Measurements from ENCODE around the gene GLIPR1.
"Not testable (repeated sequence)": the region's sequence is repeated elsewhere in the genome, so short reads cannot be mapped to it uniquely, and the experiment has no call there.

The GLIPR1 gene

GRCh38 chr12:75476071-75476470 lies 4.5 kb upstream of the GLIPR1 start:
- no peak for DNase-seq

DNA sequence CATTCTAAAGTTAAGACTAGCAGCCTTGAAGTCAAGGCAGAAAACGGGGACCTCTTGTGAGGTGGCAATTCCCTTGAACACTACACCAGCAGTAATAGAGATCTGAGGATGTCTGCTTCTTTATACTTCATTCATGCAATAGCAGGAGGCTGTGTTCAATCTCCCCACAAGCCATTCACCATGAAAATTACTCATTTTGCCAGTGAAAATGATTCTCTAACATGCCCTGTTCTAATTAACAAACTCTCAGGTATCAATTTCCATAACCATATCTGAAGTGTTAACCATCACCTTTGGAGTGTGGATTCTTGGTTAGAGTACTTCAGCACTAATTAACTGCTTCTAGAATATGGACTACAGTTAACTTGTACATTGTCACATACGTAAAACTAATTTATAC lies 3.4 kb upstream of the GLIPR1 start:
- DNase-seq, result no peak

DNA sequence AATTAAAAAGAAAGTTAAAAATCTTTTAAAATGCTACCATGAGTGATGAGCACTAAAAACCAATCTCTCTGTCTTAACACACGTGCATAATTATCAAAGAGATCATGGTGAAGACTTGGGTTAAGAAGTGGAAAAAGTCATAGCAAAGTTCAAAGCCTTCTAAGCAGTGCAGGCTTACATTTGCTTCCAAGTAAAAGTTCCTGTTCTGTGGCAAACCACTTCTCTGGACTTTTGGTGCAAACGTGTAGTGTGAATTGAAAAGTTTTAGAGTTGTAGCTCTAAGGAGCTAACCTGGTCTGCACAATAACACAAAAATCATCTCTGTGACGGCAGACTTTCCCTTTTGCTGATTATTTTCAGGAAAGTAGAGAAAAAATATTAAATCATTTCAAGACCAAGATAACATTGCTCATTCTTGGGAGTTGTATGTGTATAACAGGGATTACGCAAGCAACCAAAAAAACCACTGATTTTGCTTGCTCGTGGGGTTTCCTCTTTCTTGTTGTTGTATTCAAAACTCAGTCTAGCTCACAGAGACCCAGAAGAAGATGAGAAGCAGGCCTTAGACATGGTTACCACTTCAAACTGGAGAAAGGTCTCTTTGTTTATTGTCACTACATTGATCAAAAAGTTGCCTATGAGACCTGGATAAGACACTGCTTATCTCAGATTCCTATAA lies 2.3 kb upstream of the GLIPR1 start:
- DNase-seq, result peak; percentile 48

DNA sequence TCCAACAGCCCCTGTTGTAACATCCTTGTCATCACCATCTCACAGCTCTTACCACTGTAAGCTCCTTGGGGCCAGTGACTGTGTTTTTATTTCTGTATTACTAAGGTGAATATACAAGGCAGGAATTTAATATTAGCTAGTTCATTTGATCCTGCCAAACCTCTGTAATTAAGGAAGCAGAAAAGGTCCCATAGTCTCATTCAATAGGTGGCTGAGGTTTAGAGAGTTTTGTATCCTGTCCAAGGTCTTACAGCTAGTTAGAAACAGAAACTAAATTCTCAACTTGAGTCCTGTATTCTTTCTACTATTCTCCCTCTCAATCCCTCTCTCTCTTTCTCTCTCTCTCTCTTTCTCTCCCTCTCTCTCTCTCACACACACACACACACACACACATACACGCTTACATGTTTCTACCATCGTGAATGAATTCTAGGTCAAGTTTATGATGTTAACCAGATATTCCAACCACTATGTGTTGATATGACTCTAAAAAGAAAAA lies 543 bp upstream of the GLIPR1 start:
- DNase-seq, result no peak

DNA sequence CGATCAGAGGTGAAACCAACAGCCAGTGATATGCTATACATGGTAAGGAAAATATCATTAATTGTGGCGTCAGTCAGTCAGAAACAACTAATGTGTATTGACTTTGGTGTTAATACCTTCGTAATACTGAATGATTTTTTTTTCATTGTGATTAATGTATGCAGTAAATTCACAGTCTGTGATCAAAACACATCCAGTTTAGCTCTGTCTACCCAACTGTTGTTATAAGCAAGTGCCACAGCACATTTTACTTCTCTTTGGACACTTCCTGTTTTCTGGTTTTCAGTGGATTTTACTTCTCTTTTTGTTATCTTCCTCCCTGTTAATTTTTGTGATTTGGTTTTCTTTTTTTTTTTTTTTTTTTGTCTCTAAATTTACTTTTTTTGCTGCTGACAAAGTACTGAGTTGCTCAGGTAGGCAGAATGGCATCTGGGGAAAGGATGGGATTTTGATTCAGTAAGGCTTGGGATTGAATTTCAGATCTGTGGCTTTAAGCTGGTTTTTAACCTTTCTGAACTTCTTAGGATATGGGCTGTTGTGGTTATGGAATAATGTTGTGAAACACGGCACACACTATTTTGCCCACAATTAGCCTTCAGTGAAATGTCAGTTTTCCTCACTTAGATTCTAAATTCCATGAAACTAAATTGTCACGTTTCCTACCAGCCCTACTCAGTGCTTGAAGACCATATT lies 604 bp downstream of the GLIPR1 start:
- DNase-seq, result no peak

GRCh38 chr12:75481774-75482173 lies 1.2 kb downstream of the GLIPR1 start:
- DNase-seq, result no peak

GRCh38 chr12:75482646-75483045 lies 2.1 kb downstream of the GLIPR1 start:
- DNase-seq, result no peak

GRCh38 chr12:75483431-75483830 lies 2.9 kb downstream of the GLIPR1 start:
- DNase-seq, result no peak

DNA sequence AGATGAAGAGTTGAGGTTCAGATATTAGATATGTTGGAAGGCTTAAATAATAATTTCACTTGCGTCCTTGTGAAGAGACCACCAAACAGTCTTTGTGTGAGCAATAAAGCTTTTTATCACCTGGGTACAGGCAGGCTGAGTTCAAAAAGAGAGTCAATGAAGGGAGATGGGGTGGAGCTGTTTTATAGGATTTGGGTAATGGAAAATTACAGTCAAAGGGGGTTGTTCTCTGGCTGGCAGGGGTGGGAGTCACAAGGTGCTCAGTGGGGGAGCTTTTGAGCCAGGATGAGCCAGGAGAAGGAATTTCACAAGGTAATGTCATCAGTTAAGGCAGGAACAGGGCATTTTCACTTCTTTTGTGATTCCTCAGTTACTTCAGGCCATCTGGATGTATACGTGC lies 3.9 kb downstream of the GLIPR1 start:
- not testable (repeated sequence) for DNase-seq

- DNase-seq, result no peak
Observed at GRCh38 chr12:75487308-75487707, 6.8 kb downstream of the GLIPR1 start.

- DNase-seq, result peak; percentile 21
Observed at GRCh38 chr12:75488553-75488952, 8.0 kb downstream of the GLIPR1 start.

DNA sequence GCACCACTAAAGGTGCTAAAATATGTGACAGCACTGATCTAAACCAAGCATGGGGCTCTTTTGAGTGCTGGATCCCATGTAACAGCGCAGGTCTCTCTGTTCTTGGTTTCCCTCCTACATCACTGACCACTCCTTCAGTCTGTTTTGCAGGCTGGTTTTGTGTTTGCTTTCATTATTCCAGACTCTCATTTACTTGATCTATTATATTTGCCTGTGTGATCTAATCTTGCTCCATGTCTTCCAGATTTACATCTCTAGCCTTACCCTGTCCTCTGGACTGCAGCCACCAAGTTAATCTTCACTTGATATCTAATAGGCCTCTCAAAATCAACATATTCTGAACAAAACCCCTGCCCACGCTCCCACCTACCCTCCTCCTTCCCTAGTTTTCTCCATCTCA lies 8.6 kb downstream of the GLIPR1 start:
- DNase-seq, result no peak

DNA sequence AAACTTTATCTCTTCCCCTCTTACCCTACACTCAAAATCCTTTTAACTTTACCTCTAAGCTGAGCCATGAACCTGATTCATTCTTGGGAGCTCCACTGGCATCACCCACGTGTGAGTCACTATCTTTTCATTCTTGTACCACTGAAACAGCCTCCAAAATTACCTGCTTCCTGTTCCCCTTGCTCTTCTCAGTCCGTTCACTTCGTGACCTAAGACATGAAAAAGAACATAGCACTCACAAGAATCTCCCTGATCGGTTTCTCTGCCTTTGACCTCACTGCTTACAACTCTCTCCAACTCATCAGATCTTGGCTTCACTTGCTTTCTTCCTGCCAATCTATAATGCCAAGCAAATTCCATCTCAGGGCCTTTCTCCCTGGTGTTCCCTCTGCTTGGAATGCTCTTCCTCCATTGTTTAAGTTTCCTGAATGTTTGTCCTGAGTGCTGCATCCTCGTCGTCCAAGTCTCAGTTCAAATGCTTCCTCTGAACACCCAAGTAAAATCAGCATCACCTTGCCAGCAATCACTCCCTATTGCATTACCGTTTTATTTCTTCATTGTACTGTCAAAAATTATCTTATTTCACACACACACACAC lies 9.2 kb downstream of the GLIPR1 start:
- DNase-seq, result peak; percentile 31

DNA sequence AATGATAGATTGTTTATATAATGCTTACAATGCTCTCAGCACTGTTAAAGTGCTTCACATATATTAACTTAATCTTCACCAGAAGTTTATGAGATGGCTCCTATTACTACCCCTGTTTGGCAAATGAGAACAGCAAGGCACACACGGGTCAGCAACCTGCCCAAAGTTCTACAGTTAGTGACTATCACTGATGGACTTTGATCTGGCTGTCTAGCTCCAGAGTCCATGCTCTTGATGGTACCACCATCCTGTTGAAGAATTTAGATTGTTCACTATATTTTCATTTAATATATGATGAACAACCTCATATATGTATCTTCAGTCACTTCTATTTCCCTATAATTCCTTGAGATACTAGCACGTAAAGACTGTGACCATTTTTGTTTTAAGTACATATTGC lies 10.6 kb downstream of the GLIPR1 start:
- no peak for DNase-seq

- DNase-seq, result no peak
Observed at GRCh38 chr12:75503459-75503858, 22.9 kb downstream of the GLIPR1 start.

DNA sequence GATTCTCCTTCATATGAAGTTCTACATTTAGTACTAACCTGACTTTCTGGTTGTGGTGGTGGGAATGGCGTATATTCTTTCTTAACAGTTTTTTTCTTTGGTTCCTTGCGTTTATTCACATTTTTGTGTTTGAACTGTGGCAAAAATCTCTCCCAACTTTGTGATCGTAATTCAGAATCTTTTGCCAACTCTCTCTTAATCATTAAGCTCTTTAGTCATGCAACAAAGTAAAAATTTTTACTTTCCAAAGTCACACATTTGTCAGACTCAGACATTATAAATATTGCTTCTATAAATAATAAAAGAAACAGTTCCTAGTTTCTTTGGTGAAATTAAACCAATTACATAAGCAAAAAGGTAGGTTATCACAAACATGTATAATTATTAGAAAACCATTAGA lies 23.3 kb downstream of the GLIPR1 start:
- DNase-seq, result no peak

DNA sequence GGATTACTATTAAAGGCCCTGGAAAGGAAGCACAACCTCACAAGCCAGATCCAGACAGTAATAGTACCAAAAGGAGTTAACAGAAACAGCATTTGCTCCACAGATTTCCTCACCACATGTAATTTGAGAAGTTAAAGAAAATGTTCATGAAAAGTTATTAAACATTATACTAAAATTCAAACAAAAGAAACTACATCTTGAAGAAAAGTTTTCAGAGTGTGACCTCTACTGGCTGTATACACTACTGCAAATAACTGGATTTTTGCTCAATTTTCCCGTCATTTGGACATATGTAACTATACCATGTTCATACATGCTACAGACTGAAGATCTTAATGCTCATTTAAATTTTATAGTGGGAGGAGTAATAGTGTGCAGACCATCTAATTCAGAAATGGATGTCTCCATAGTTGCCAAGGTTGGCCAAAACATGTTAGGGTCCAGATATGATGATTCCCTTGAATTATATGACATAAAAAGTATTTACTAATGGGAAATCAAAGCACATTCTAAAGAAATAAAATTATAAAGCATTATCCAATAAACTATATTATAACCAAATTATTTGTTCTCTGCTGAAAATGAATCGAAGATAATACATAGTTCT lies 25.3 kb downstream of the GLIPR1 start:
- no peak for DNase-seq

DNA sequence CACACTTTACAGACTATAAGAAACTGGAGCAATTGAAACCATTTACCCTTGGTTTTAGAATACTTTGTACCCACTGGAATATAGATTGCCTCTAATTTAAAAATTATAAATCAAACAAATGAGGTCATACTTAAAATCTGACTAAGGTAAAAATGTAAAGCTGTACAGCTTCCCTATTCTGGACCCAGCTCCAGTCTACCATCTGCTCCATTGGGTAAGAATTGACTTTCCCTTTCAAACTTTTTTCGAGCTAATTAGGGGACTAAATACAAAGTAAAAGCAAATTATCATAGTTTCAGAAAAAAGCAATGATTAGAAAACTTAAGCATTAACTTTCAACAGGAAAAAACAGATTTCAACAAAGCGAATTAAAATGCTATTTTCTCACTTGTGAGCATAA lies 26.5 kb downstream of the GLIPR1 start:
- no peak for DNase-seq

- no peak for DNase-seq
Observed at GRCh38 chr12:75508159-75508558, 27.6 kb downstream of the GLIPR1 start.

DNA sequence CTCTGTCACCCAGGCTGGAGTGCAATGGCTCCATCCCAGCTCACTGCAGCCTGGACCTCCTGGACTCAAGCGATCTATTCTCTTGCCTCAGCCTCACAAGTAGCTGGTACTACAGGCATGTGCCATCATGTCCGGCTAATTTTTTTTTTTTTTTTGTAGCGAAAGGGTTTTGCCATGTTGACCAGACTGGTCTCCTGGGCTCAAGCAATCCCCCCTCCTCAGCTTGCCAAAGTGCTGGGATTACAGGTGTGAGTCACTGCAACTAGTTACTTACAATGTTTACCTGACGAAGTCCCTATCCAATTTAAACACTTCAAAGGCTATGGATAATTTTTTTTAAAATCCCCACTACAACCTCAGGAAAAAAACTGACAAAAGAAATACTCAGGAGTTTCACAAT lies 29.1 kb downstream of the GLIPR1 start:
- no peak for DNase-seq

GRCh38 chr12:75511116-75512048 lies 30.8 kb downstream of the GLIPR1 start, which contains the start of gene KRR1:
TSS of gene KRR1 (minus strand) at chr12:75511609. CDS start at chr12:75511597, 12 bp downstream.
- peak; percentile 90 for DNase-seq

- DNase-seq, result not testable (repeated sequence)
Observed at GRCh38 chr12:75521224-75521623, 40.7 kb downstream of the GLIPR1 start.

Measured in CD4-positive, alpha-beta T cell treated with Interleukin-6 for 4 hours (primary cell).